GF-D8 (cell line): ENCODE results near the gene UXS1.

Source experiments
- DNase-seq: peaks from one replicate; lab custom pipeline; 2025; lab: John Stamatoyannopoulos, UW

UXS1 gene

GRCh38 chr2:106080959-106081358 is 113.1 kb downstream of the UXS1 start:
- DNase-seq = no peak

GRCh38 chr2:106078096-106078495 is 116.0 kb downstream of the UXS1 start:
- DNase-seq = no peak

- DNase-seq = no peak
Measured at GRCh38 chr2:106076941-106077340, 117.2 kb downstream of the UXS1 start.

GRCh38 chr2:106075048-106075447 is 119.1 kb downstream of the UXS1 start:
- DNase-seq = no peak

GRCh38 chr2:106073678-106074406 is 120.3 kb downstream of the UXS1 start:
- DNase-seq = no peak

- DNase-seq = no peak
Measured at GRCh38 chr2:106070181-106070580, 123.9 kb downstream of the UXS1 start.

GRCh38 chr2:106068451-106068850 is 125.7 kb downstream of the UXS1 start:
- DNase-seq = no peak

GRCh38 chr2:106065983-106066820 is 127.9 kb downstream of the UXS1 start:
- no peak for DNase-seq

GRCh38 chr2:106065268-106065982 is 128.7 kb downstream of the UXS1 start:
- no peak for DNase-seq

- no peak for DNase-seq
Measured at GRCh38 chr2:106063181-106063580, 130.9 kb downstream of the UXS1 start.

- no peak for DNase-seq
Measured at GRCh38 chr2:106062627-106063026, 131.5 kb downstream of the UXS1 start.

GRCh38 chr2:106061611-106062349 is 132.3 kb downstream of the UXS1 start:
- DNase-seq = no peak

- no peak for DNase-seq
Measured at GRCh38 chr2:106059416-106060065, 134.6 kb downstream of the UXS1 start.

GRCh38 chr2:106058469-106059137 is 135.5 kb downstream of the UXS1 start:
- DNase-seq = no peak

GRCh38 chr2:106057206-106057605 is 136.9 kb downstream of the UXS1 start:
- no peak for DNase-seq

- no peak for DNase-seq
Measured at GRCh38 chr2:106054880-106055655, 139.0 kb downstream of the UXS1 start.

GRCh38 chr2:106054321-106054720 is 139.8 kb downstream of the UXS1 start:
- no peak for DNase-seq

GRCh38 chr2:106053581-106053980 is 140.5 kb downstream of the UXS1 start:
- DNase-seq = no peak

GRCh38 chr2:106053116-106053515 is 141.0 kb downstream of the UXS1 start:
- DNase-seq = no peak

- no peak for DNase-seq
Measured at GRCh38 chr2:106044859-106045258, 149.2 kb downstream of the UXS1 start.
